Heart right ventricle (tissue), 16 donors: Measurements from ENCODE around the gene B3GNT3. TPM values are rescaled to one million over a fixed set of nuclear protein-coding genes. Genes with fewer than 3 reads are reported as not detected.

Experiments used
- ATAC-seq, 8 donors: fragments of 200-7000 bp; cut with Tn5 transposase; one replicate each; pipeline ENCODE4 v1.9.1; 2020; ENCODE audit warnings: mild to moderate bottlenecking in 8 of 8, moderate library complexity in 8 of 8, moderate number of reproducible peaks in 1 of 8
- DNase-seq, 2 donors: peaks; one replicate each; pipeline ENCODE4 v3.0.0-alpha.2; 2020
- H3K27ac ChIP-seq, 10 donors: fragments of 200-600 bp; sonication (generic) in 2 of 10; one replicate each; pipeline versions ENCODE4 v1.5.0 to v1.8.0; 2020 to 2022; ENCODE audit warnings: mild to moderate bottlenecking in 3 of 10
- H3K27me3 ChIP-seq, 7 donors: fragments of 200-600 bp; one replicate each; pipeline ENCODE4 v1.8.0; 2021 to 2022; ENCODE audit warnings: mild to moderate bottlenecking in 2 of 7
- H3K36me3 ChIP-seq, 9 donors: fragments of 200-600 bp; sonication (generic) in 1 of 9; one replicate each; pipeline versions ENCODE4 v1.5.0 to v1.8.0; 2020 to 2022; ENCODE audit warnings: mild to moderate bottlenecking in 2 of 9
- H3K4me1 ChIP-seq, 9 donors: fragments of 200-600 bp; sonication (generic) in 1 of 9; one replicate each; pipeline versions ENCODE4 v1.5.0 to v1.8.0; 2020 to 2022; ENCODE audit warnings: mild to moderate bottlenecking in 4 of 9
- H3K4me3 ChIP-seq, 10 donors: fragments of 200-600 bp; sonication (generic) in 2 of 10; one replicate each; pipeline versions ENCODE4 v1.5.0 to v1.8.0; 2020 to 2022; ENCODE audit warnings: mild to moderate bottlenecking in 7 of 10, moderate library complexity in 2 of 10
- H3K9me3 ChIP-seq, 11 donors: fragments of 200-600 bp in 10 of 11; sonication (generic) in 2 of 11; one replicate each; pipeline versions ENCODE4 v1.5.0 to v1.8.0; 2013 to 2022; ENCODE audit warnings: mild to moderate bottlenecking in 2 of 11, control low read depth in 1 of 11, moderate library complexity in 1 of 11
- WGBS, 2 donors: extraction: QIAGEN DNeasy Blood & Tissue Kit; methylation state at CpG; one replicate each; pipeline ENCODE4 v1.1.7; 2013; ENCODE audit warnings: inconsistent platforms in 1 of 2; 5-methylcytosine and 5-hydroxymethylcytosine counted together
- intact Hi-C, 10 donors: fragments of 100-400 bp; cut with DNase I; formaldehyde crosslinking; loops; one replicate each; pipeline versions ENCODE4 v1.11.1 to v1.14.2; 2022
- polyA plus RNA-seq, 2 donors: library from polyadenylated mRNA; stranded (reverse); fragments of 200-250 nt; gene quantifications; one replicate each; pipeline ENCODE4 v1.2.3, GENCODE V29; 2013
- total RNA-seq, 10 donors: library from RNA; stranded (reverse); fragmentation: NEBNext Ultra II Directional in 3 of 10; extraction: Animal tissue kit (Norgen Biotek cat#: 25700) in 3 of 10; gene quantifications; one replicate each; pipeline versions ENCODE4 v1.2.1 to v1.2.4, GENCODE V29; 2021 to 2023
- TF ChIP-seq, protein P1 (sequence below), 9 donors: fragments of 200-600 bp; sonication (generic) in 2 of 9; IDR thresholded peaks; one replicate each; pipeline versions ENCODE4 v1.5.0 to v1.8.0; 2021 to 2022; ENCODE audit warnings: antibody characterized with exemption in 9 of 9, mild to moderate bottlenecking in 5 of 9, moderate library complexity in 1 of 9
- donor health status: Arrhythmogenic right ventricular cardiomyopathy.
- donor health status: ischemic (EF 13 %, LVEDD 7.1; RV severe dilation, severe dysfunction).
- donor health status: healthy with polysubstance abuse.
- donor health status: DM: no; HTN: yes; CAD: no.
- donor health status: DM: no; HTN: no; CAD: no.
- donor health status: ischemic (EF 25% LVEDD 6.9; RV normal size, moderate dysfunction).
- donor health status: ischemic (EF 25% LVEDD 5.7; RV mildly dilated, moderate dysfunction).
- donor health status: healthy.
- donor health status: DM: yes; HTN: yes; CAD: no.
- donor health status: Ischemic cardiomyopathy.
- donor health status: ischemic (EF 35%, LVEDD 5.7; RV mildly dilated, moderate dysfunction).
- donor health status: nonischemic (EF 11% LVEDD 7.7; RV severe dilation, severe dysfunction).
- donor health status: DM: yes; HTN: yes; CAD: no.
- donor health status: PGD.
- donor health status: ischemic (EF 29% LVEDD 5.4; RV normal size, mild dysfunction).
- donor health status: nonischemic (EF 23%, LVEDD 6.1; RV moderate dilation, normal function).

The B3GNT3 gene
- total and polyA plus RNA-seq, 12 donors, result not detected

DNA sequence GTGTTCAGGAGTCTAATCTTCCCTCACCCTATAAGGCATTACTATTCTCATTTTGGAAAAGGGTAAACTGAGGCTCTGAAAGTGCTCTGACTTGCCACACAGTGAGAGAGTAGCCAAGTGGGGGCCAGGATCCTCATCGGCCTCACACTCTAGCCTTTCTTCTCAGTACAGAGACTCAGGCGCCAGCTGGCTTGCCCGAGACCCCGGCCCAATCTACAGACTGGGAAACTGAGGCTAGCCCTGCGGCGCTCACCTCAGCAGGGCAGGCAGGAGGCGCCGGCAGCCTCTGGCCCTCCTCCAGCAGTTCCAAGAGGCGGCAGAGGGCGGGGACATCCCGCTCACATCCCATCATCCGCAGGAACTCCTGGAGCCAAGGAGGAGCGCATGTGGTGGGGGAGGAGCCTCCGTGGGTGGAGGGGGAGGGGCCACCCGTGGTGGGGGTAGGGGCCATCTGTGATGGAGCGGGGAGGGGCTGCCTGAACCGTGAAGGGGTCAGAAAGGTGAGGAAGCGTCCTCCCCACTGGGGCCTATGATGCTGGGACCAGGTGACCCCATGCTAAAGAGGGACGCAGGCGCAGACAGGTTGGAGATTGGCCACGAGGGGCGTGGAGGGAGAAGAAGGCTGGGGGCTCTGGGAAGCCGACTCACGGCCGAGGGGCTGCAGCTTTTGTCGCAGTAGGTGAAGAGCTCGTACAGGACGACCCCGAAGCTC, 35.1 kb downstream of the B3GNT3 start:
- WGBS, 2 donors, result 12 to 17% methylated on average over 29 of the region's 29 CpGs
- H3K4me1 ChIP-seq, result peaks cover 0 to 5% (median 0%) of the 10 kb centered on the region in 9 donors
- peaks cover 0 to 43% (median 22%) of the 10 kb centered on the region in 7 donors for H3K27me3 ChIP-seq
- ATAC-seq, result peak in 7 of 8 donors; percentile 30 to 76 (median 59)
- peaks cover 0 to 80% (median 0%) of the 10 kb centered on the region in 9 donors for H3K36me3 ChIP-seq
- no peak overlapping the region for H3K27ac ChIP-seq
- DNase-seq, result no peak
- peak overlapping the region in 5 of 10 donors; percentile 5 to 18 (median 12) for H3K4me3 ChIP-seq
- TF ChIP-seq, protein P1, sequence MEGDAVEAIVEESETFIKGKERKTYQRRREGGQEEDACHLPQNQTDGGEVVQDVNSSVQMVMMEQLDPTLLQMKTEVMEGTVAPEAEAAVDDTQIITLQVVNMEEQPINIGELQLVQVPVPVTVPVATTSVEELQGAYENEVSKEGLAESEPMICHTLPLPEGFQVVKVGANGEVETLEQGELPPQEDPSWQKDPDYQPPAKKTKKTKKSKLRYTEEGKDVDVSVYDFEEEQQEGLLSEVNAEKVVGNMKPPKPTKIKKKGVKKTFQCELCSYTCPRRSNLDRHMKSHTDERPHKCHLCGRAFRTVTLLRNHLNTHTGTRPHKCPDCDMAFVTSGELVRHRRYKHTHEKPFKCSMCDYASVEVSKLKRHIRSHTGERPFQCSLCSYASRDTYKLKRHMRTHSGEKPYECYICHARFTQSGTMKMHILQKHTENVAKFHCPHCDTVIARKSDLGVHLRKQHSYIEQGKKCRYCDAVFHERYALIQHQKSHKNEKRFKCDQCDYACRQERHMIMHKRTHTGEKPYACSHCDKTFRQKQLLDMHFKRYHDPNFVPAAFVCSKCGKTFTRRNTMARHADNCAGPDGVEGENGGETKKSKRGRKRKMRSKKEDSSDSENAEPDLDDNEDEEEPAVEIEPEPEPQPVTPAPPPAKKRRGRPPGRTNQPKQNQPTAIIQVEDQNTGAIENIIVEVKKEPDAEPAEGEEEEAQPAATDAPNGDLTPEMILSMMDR (IDR thresholded peaks at IDR 0.05), result peak in 3 of 9 donors; percentile 5 to 19 (median 10)
- H3K9me3 ChIP-seq, result no peaks in the 10 kb centered on the region
- intact Hi-C loops, result no loop called here

DNA sequence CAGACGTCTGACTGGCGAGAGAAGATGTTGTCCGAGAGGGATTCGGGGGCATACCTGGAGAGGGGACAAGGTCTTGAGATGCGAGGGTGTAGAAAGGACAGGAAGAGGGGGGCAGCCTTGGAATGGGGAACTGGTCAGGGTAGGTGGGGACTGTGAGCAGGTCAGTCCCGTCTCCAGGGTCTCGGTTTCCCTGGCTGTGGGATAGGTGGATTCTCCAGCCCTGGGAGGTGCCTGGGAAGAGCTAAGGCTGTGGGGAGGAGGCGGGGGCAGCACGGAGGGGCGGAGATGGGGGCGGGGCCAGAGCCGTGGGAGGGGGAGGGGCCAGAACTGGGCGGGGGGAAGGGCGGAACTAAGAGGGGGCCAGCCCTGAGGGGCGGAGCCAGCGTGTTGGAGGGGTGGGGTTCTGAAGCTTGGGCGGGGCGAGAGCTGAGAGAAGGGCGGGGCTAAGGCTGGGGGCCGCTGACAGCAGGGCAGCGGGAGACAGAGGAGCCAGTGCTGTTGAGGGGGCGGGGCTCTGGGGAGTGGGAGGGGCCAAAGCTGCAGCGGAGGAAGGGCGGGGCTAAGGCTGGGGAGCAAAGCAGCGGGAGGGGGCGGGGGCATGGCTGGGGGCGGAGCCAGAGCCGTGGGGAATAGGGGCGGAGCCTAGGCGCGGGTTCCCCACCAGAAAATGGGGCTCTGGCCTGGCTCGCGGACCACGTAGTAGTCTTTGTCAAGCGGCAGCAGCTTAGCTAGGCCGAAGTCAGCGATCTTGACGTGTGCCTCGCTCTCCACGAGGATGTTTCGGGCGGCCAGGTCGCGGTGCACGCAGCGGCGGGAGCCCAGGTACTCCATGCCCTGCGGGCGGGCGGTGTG, 35.9 kb downstream of the B3GNT3 start:
- intact Hi-C loops, result no loop called here
- peak overlapping the region in 5 of 10 donors; percentile 5 to 18 (median 12) for H3K4me3 ChIP-seq
- DNase-seq (peak; percentile 39 to 57), ATAC-seq (peak; percentile 34 to 84 (median 70))
- H3K4me1 ChIP-seq, result peaks cover 0 to 5% (median 0%) of the 10 kb centered on the region in 9 donors
- TF ChIP-seq, protein P1 (IDR thresholded peaks at IDR 0.05), result no peak
- H3K27ac ChIP-seq, result no peak overlapping the region
- H3K36me3 ChIP-seq, result peaks cover 0 to 82% (median 0%) of the 10 kb centered on the region in 9 donors
- H3K9me3 ChIP-seq, result no peaks in the 10 kb centered on the region
- 11 to 29% methylated on average over 49 to 50 of the region's 50 CpGs for WGBS, 2 donors
- H3K27me3 ChIP-seq, result peaks cover 0 to 43% (median 22%) of the 10 kb centered on the region in 7 donors

DNA sequence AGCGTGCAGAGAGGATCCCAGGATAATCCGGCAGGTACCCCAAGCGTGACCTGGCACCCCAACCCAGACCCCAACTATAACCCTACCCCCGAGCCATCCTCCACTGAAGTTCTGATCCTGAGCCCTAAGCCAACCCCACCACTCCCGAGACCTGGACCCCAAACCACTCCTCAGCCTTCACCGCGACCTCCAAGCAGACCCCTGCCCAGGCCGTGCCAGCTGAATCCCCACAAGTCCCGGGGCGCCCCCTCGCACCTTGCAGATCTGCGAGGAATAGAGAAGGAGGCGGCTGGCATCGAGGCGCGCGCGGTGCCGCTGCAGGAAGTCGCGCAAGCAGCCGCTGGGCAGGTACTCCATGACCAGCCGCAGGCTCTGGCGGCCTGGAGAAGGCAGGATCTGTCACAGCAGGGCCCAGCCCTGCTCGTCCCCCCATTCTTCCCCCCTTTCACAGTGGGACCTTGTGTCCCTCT, 36.5 kb downstream of the B3GNT3 start:
- peaks cover 0 to 43% (median 22%) of the 10 kb centered on the region in 7 donors for H3K27me3 ChIP-seq

More for the DNA sequence above, 36.5 kb downstream of the B3GNT3 start:
- ATAC-seq (no peak), DNase-seq (no peak)
- Histone ChIP-seq H3K4me1 (peaks cover 0 to 5% (median 0%) of the 10 kb centered on the region in 9 donors), H3K9me3 (no peaks in the 10 kb centered on the region), H3K4me3 (peak overlapping the region in 1 of 10 donors; percentile 13), H3K27ac (no peak overlapping the region), H3K36me3 (peaks cover 0 to 84% (median 0%) of the 10 kb centered on the region in 9 donors)
- intact Hi-C loops, result no loop called here
- TF ChIP-seq, protein P1 (IDR thresholded peaks at IDR 0.05), result no peak
- 30 to 54% methylated on average over 25 of the region's 25 CpGs for WGBS, 2 donors
